ENCODE results near the gene RAB6A.

Gene RAB6A

GRCh38 chr11:73671701-73672100, 89.2 kb downstream of the RAB6A start:
- no peak for TF ChIP-seq CTCF (IDR thresholded peaks at IDR 0.05; ENCODE audit: low read depth, low read length)

DNA sequence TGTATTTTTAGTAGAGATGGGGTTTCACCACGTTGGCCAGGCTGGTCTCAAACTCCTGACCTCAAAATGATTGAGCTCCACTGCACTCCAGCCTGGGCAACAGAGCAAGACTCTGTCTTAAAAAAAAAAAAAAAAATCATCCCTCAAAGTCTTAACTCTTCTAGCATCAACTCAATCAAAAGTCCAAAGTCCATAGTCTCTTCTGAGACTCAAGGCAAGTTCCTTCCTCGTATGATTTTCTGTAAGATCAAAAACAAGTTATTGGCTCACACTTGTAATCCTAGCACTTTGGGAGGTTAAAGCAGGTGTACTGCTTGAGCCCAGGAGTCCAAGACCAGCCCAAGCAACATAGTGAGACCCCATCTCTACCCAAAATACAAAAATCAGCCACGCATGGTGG, 90.1 kb downstream of the RAB6A start:
- no peak for DNase-seq (ENCODE audit: extremely low read depth, low read depth)

More at GRCh38 chr11:73671701-73672100, 89.2 kb downstream of the RAB6A start:
- no peak for DNase-seq (ENCODE audit: extremely low read depth, low read depth)

GRCh38 chr11:73667891-73668290, 93.0 kb downstream of the RAB6A start:
- DNase-seq (ENCODE audit: extremely low read depth, low read depth) = no peak
- no peak for TF ChIP-seq CTCF (IDR thresholded peaks at IDR 0.05; ENCODE audit: low read depth, low read length)

More for the DNA sequence above, 90.1 kb downstream of the RAB6A start:
- TF ChIP-seq CTCF (IDR thresholded peaks at IDR 0.05; ENCODE audit: low read depth, low read length) = no peak

- DNase-seq (ENCODE audit: extremely low read depth, low read depth) = no peak
- no peak for TF ChIP-seq CTCF (IDR thresholded peaks at IDR 0.05; ENCODE audit: low read depth, low read length)
Measured at GRCh38 chr11:73664877-73665276, 96.0 kb downstream of the RAB6A start.

- TF ChIP-seq CTCF (IDR thresholded peaks at IDR 0.05; ENCODE audit: low read depth, low read length) = no peak
- no peak for DNase-seq (ENCODE audit: extremely low read depth, low read depth)
Measured at GRCh38 chr11:73663604-73664495, 97.0 kb downstream of the RAB6A start.

DNA sequence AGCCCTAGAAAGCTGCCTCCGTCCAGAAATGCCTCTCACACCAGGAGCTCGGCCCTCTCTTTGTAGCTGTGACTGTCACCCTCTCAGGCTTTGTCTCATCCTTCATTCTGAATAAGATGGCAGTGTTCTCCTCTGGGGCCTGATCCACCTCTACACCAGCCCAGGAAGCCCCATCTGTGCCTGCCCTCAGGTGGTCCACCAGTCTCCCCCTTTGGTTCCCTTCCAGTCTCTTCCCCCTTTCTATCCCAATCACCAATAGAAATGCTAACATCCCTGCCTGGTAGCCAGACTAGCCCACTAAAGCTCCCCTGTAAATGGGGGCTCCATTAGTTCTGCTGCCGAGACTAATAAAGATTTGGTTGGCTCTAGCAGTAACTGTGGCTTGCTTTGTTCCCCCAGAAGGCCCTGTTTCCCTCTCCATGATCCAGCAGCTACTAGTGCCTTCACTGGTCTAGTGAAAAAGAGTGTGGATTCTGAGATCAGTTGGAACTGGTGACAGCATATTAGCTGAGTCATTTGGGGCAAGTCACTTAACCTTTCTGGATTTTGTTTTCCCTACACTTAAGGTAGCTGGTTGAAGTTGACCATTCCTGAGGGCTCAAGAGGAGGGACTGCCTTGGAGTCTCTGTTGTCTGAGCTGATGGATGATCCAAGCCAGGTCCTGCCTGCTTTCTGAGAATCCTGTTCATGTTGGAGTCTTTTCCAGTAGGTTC, 98.3 kb downstream of the RAB6A start:
- no peak for DNase-seq (ENCODE audit: extremely low read depth, low read depth)
- TF ChIP-seq CTCF (IDR thresholded peaks at IDR 0.05; ENCODE audit: low read depth, low read length) = no peak

All from AG09319 (cell line).